RWPE2 (cell line): ENCODE results near the gene GAS6.
A peak's percentile ranks its signal among the peaks of the same experiment; 100 is the strongest.
"Not testable (repeated sequence)": the region's sequence is repeated elsewhere in the genome, so short reads cannot be mapped to it uniquely, and the experiment has no call there.

Experiments used
- ATAC-seq: fragments of 200-7000 bp; cut with Tn5 transposase; 3 replicates; pipeline ENCODE4 v1.9.1; 2021; ENCODE audit warnings: low read depth
- DNase-seq: peaks from one replicate; pipeline ENCODE4 v3.0.0-alpha.2; 2020; ENCODE audit warnings: low spot score
- H3K27ac ChIP-seq: fragments of 450-650 bp; 2 replicates; pipeline ENCODE4 v1.5.1; 2017; ENCODE audit warnings: mild to moderate bottlenecking; ENCODE audit not compliant: poor library complexity, severe bottlenecking
- H3K27me3 ChIP-seq: fragments of 250-450 bp; sonication (Bioruptor Pico); 2 replicates; pipeline ENCODE4 v1.5.1; 2021; ENCODE audit warnings: mild to moderate bottlenecking, moderate library complexity; ENCODE audit not compliant: insufficient read depth, poor library complexity, severe bottlenecking
- H3K36me3 ChIP-seq: fragments of 250-450 bp; sonication (Bioruptor Pico); 2 replicates; pipeline ENCODE4 v1.5.1; 2020; ENCODE audit warnings: low read depth, mild to moderate bottlenecking, moderate library complexity
- H3K4me1 ChIP-seq: fragments of 250-450 bp; sonication (Bioruptor Pico); 2 replicates; pipeline ENCODE4 v1.5.1; 2021; ENCODE audit warnings: mild to moderate bottlenecking, moderate library complexity; ENCODE audit not compliant: insufficient read depth, poor library complexity, severe bottlenecking
- H3K4me3 ChIP-seq: fragments of 250-450 bp; sonication (Bioruptor Pico); 2 replicates; pipeline ENCODE4 v1.5.1; 2021; ENCODE audit warnings: mild to moderate bottlenecking, moderate library complexity; ENCODE audit not compliant: severe bottlenecking
- H3K9me3 ChIP-seq: fragments of 250-450 bp; sonication (Bioruptor Pico); 2 replicates; pipeline ENCODE4 v1.5.1; 2021; ENCODE audit warnings: mild to moderate bottlenecking, moderate library complexity; ENCODE audit not compliant: severe bottlenecking
- TF ChIP-seq, protein P1 (sequence below): fragments of 450-650 bp; IDR thresholded peaks from one replicate; pipeline ENCODE4 v1.5.1; 2017; ENCODE audit warnings: mild to moderate bottlenecking, moderate library complexity; ENCODE audit not compliant: poor library complexity, severe bottlenecking

The GAS6 gene

DNA sequence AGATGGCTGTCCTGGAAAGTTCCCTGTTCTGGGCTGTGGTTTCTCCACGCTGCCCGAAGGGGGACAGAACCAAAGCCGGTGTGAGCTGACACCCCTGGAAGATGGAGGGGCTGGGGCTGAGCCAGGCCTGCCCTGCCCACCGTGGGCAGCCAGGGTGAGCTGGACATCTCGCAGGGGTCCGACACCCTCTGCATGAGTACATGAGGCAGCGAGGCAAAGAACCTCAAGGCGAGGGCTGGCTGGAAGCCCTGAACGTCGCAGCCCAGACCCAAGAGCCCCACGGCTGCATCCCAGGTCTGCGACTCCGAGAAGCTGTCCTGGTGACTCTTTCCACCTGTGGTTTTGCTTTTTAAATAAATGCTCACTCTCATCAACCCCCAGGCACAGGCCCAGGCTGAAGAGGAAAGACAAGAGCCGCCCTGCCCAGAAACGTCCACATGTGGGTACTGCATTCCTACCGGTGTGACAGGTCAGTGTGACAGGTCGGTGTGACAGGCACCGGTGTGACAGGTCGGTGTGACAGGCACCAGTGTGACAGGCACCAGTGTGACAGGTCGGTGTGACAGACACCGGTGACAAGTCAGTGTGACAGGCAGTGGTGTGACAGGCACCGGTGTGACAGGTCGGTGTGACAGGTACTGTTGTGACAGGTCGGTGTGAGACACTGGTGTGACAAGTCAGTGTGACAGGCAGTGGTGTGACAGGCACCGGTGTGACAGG is 30.6 kb downstream of the GAS6 start:
- H3K27ac ChIP-seq, result peak overlapping the region; percentile 28
- no peaks in the 10 kb centered on the region for H3K9me3 ChIP-seq
- ATAC-seq (no peak), DNase-seq (no peak)
- TF ChIP-seq, protein P1, sequence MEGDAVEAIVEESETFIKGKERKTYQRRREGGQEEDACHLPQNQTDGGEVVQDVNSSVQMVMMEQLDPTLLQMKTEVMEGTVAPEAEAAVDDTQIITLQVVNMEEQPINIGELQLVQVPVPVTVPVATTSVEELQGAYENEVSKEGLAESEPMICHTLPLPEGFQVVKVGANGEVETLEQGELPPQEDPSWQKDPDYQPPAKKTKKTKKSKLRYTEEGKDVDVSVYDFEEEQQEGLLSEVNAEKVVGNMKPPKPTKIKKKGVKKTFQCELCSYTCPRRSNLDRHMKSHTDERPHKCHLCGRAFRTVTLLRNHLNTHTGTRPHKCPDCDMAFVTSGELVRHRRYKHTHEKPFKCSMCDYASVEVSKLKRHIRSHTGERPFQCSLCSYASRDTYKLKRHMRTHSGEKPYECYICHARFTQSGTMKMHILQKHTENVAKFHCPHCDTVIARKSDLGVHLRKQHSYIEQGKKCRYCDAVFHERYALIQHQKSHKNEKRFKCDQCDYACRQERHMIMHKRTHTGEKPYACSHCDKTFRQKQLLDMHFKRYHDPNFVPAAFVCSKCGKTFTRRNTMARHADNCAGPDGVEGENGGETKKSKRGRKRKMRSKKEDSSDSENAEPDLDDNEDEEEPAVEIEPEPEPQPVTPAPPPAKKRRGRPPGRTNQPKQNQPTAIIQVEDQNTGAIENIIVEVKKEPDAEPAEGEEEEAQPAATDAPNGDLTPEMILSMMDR, result no peak
- peaks cover 15% of the 10 kb centered on the region for H3K4me1 ChIP-seq
- H3K27me3 ChIP-seq, result no peaks in the 10 kb centered on the region
- peaks cover 38% of the 10 kb centered on the region for H3K36me3 ChIP-seq
- no peak overlapping the region for H3K4me3 ChIP-seq

GRCh38 chr13:113832631-113833030 is 31.2 kb downstream of the GAS6 start:
- H3K9me3 ChIP-seq, result no peaks in the 10 kb centered on the region
- peaks cover 45% of the 10 kb centered on the region for H3K36me3 ChIP-seq
- no peak overlapping the region for H3K4me3 ChIP-seq
- TF ChIP-seq, protein P1, result no peak
- peaks cover 15% of the 10 kb centered on the region for H3K4me1 ChIP-seq
- ATAC-seq (no peak), DNase-seq (no peak)
- H3K27me3 ChIP-seq, result no peaks in the 10 kb centered on the region
- H3K27ac ChIP-seq, result peak overlapping the region; percentile 28

- ATAC-seq (0 out of 3 replicates have a peak, but pooled peaks have one; percentile 2), DNase-seq (no peak)
- TF ChIP-seq, protein P1, result no peak
- peaks cover 49% of the 10 kb centered on the region for H3K36me3 ChIP-seq
- H3K27ac ChIP-seq, result peak overlapping the region; percentile 28
- peaks cover 11% of the 10 kb centered on the region for H3K4me1 ChIP-seq
- H3K27me3 ChIP-seq, result no peaks in the 10 kb centered on the region
- no peaks in the 10 kb centered on the region for H3K9me3 ChIP-seq
- H3K4me3 ChIP-seq, result no peak overlapping the region
Measured at GRCh38 chr13:113832205-113832604, 31.7 kb downstream of the GAS6 start.

DNA sequence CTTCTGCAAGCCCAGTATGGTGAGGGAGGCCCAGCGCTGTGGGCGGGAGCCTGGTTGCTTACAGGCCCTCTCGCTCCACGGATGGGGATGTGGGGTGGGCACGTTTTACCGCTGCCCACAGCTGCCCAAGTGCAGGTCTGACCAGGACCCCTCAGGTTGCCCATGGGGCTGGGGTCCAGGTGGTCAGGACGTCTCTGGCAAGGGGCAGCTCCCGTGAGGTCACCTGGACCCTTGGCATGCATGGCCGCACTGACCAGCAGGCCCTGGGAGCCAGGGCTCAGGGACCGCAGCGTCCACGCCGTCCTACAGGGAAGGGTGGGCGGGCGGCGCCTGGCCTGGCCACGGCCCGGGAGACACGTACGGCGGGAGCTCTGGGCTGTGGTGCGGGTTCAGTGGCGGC is 32.8 kb downstream of the GAS6 start:
- H3K36me3 ChIP-seq, result peaks cover 53% of the 10 kb centered on the region
- no peak overlapping the region for H3K27ac ChIP-seq
- H3K27me3 ChIP-seq, result no peaks in the 10 kb centered on the region
- no peaks in the 10 kb centered on the region for H3K9me3 ChIP-seq
- TF ChIP-seq, protein P1, result no peak
- H3K4me3 ChIP-seq, result no peak overlapping the region
- ATAC-seq (no peak), DNase-seq (no peak)
- peaks cover 6% of the 10 kb centered on the region for H3K4me1 ChIP-seq

- not testable (repeated sequence) for DNase-seq, H3K9me3 ChIP-seq, H3K27ac ChIP-seq, H3K27me3 ChIP-seq, H3K4me1 ChIP-seq, ATAC-seq, H3K4me3 ChIP-seq
- peaks cover 54% of the 10 kb centered on the region for H3K36me3 ChIP-seq
Measured at GRCh38 chr13:113830426-113830950, 33.4 kb downstream of the GAS6 start.
